K562 (cell line): ENCODE measurements around the gene LRRC43. TPM values are rescaled to one million over a fixed set of nuclear protein-coding genes. Genes with fewer than 3 reads are reported as not detected.

Experiments used
- ATAC-seq: fragments of 200-7000 bp; cut with Tn5 transposase; 3 replicates; pipeline ENCODE4 v1.9.1; 2020; ENCODE audit warnings: moderate library complexity
- BruUV-seq: library from RNA; stranded (reverse); fragments of 400-500 nt; replicated peaks from 2 replicates; lab custom pipeline; 2021; lab: Mats Ljungman, UMichigan
- CTCF ChIA-PET: fragments of 300-600 bp; formaldehyde crosslinking; extraction: SDS; loops from one replicate; lab custom pipeline; 2021; ENCODE audit warnings: low intra/inter-chr PET ratio; lab: Yijun Ruan, JAX
- POLR2A ChIA-PET: fragments of 300-600, 350-650 bp; sonication (Branson Sonifier 250); formaldehyde crosslinking; extraction: SDS; loops from one replicate; lab custom pipeline; 2021; ENCODE audit warnings: antibody characterized with exemption, inconsistent platforms; lab: Yijun Ruan, JAX
- DNase-seq, 4 experiments: peaks; one replicate each; pipeline versions ENCODE4 v3.0.0 to v3.0.0-alpha.2; 2011 to 2018; ENCODE audit warnings: low spot score in 3 of 4, mixed read lengths in 3 of 4; ENCODE audit errors: extremely low read depth in 1 of 4
- FAIRE-seq: peaks from 2 replicates; lab custom pipeline; 2011; peaks lifted over from hg19 to GRCh38; lab: Jason Lieb, UNC
- H2AFZ ChIP-seq: 2 replicates; pipeline ENCODE4 v1.6.0; 2011; ENCODE audit warnings: low read depth, low read length, control low read depth, inconsistent platforms
- H3K27ac ChIP-seq: fragments of 200-600 bp; 3 replicates; pipeline ENCODE4 v1.8.0; 2011; ENCODE audit warnings: low read depth, mild to moderate bottlenecking, control low read depth, inconsistent platforms, low read length, moderate library complexity, mixed read lengths; ENCODE audit errors: extremely low read depth
- H3K27me3 ChIP-seq, 2 experiments: fragments of 300-600 bp in 1 of 2; 2 replicates in 1 of 2; 3 replicates in 1 of 2; pipeline versions ENCODE4 v1.6.0 to v1.8.0; 2011; ENCODE audit warnings: inconsistent platforms in 2 of 2, low read length in 2 of 2, mild to moderate bottlenecking in 1 of 2, mixed read lengths in 1 of 2, moderate library complexity in 1 of 2; ENCODE audit not compliant: control insufficient read depth in 2 of 2, insufficient read depth in 2 of 2
- H3K36me3 ChIP-seq: fragments of 300-600 bp; 3 replicates; pipeline ENCODE4 v1.8.0; 2011; ENCODE audit warnings: mild to moderate bottlenecking, low read length, inconsistent platforms; ENCODE audit not compliant: control insufficient read depth, insufficient read depth
- H3K4me1 ChIP-seq, 2 experiments: fragments of 200-600 bp in 1 of 2; replicated peaks in 1 of 2; 2 replicates in 1 of 2; 3 replicates in 1 of 2; pipeline versions ENCODE4 v1.5.1 to v1.8.0; 2011; ENCODE audit warnings: inconsistent platforms in 2 of 2, low read length in 2 of 2, mild to moderate bottlenecking in 1 of 2, mixed read lengths in 1 of 2, moderate library complexity in 1 of 2; ENCODE audit not compliant: control insufficient read depth in 2 of 2, insufficient read depth in 2 of 2
- H3K4me2 ChIP-seq: 2 replicates; pipeline ENCODE4 v1.6.1; 2011; ENCODE audit warnings: low read length, control low read depth, inconsistent platforms, mixed read lengths; ENCODE audit not compliant: insufficient read depth
- H3K4me3 ChIP-seq: fragments of 200-600 bp; sonication (generic), shearing (Covaris generic); 2 replicates; pipeline ENCODE4 v1.5.1; 2016; ENCODE audit warnings: control low read depth, inconsistent platforms
- H3K79me2 ChIP-seq: fragments of 200-600 bp; 3 replicates; pipeline ENCODE4 v1.8.0; 2011; ENCODE audit warnings: low read length, inconsistent platforms; ENCODE audit not compliant: control insufficient read depth, insufficient read depth
- H3K9ac ChIP-seq, 2 experiments: 2 replicates each; pipeline versions ENCODE4 v1.6.0 to v1.6.1; 2011; ENCODE audit warnings: low read depth in 2 of 2, low read length in 2 of 2, control low read depth in 1 of 2, inconsistent platforms in 1 of 2, mild to moderate bottlenecking in 1 of 2, mixed read lengths in 1 of 2; ENCODE audit not compliant: insufficient read depth in 1 of 2
- H3K9me1 ChIP-seq: one replicate; pipeline ENCODE4 v1.6.0; 2011; ENCODE audit warnings: inconsistent platforms, mild to moderate bottlenecking, low read length, moderate library complexity; ENCODE audit not compliant: control insufficient read depth, insufficient read depth
- H3K9me3 ChIP-seq: replicated peaks from 2 replicates; pipeline ENCODE4 v1.5.1; 2011; ENCODE audit warnings: low read depth, low read length, inconsistent platforms; ENCODE audit not compliant: control insufficient read depth, insufficient read depth
- H4K20me1 ChIP-seq: replicated peaks from 2 replicates; pipeline ENCODE4 v1.6.1; 2011; ENCODE audit warnings: low read length, inconsistent platforms, mixed read lengths; ENCODE audit not compliant: control insufficient read depth, insufficient read depth
- CBFA2T3 ChIP-seq: fragments of 450-650 bp; IDR thresholded peaks from 2 replicates; pipeline ENCODE4 v1.6.1; 2017
- ELF1 ChIP-seq: fragments of 200-800 bp; sonication (Bioruptor generic); IDR thresholded peaks from 2 replicates; pipeline ENCODE4 v1.6.1; 2016; ENCODE audit warnings: missing genetic modification characterization, missing compliant biosample characterization
- HDAC1 ChIP-seq, 2 experiments: fragments of 450-650 bp; IDR thresholded peaks; 2 replicates each; pipeline ENCODE4 v1.6.1; 2016 to 2017; ENCODE audit warnings: inconsistent platforms in 1 of 2, mild to moderate bottlenecking in 1 of 2, moderate library complexity in 1 of 2
- POLR2B ChIP-seq: fragments of 450-650 bp; IDR thresholded peaks from 2 replicates; pipeline ENCODE4 v1.6.1; 2018; ENCODE audit warnings: low read depth; ENCODE audit not compliant: partially characterized antibody
- RBM39 ChIP-seq: fragments of 200-400 bp; formaldehyde crosslinking; optimal IDR thresholded peaks from 2 replicates; pipeline ENCODE3; 2018; ENCODE audit warnings: low read depth, low read length
- ZC3H8 ChIP-seq: fragments of 450-650 bp; IDR thresholded peaks from 2 replicates; pipeline ENCODE4 v1.6.1; 2017
- ZNF551 ChIP-seq: fragments of 250-450 bp; sonication (Bioruptor Pico); IDR thresholded peaks from 2 replicates; pipeline ENCODE4 v1.5.0; 2021; ENCODE audit warnings: mild to moderate bottlenecking, moderate library complexity
- ZSCAN32 ChIP-seq: fragments of 450-650 bp; formaldehyde crosslinking; IDR thresholded peaks from 2 replicates; pipeline ENCODE4 v1.4.0; 2020; ENCODE audit warnings: mild to moderate bottlenecking, moderate library complexity
- WGBS: fragments of 100-300 bp; shearing (Covaris generic); methylation state at CpG from one replicate; pipeline ENCODE4 v1.1.6; 2016; ENCODE audit warnings: low coverage, mixed read lengths; ENCODE audit not compliant: insufficient coverage; ENCODE audit errors: missing lambda C conversion rate; 5-methylcytosine and 5-hydroxymethylcytosine counted together
- in situ Hi-C: fragments of 300-500 bp; cut with MboI; formaldehyde crosslinking; loops from 4 replicates; pipeline ENCODE4 v1.15.0; 2018; ENCODE audit warnings: inconsistent platforms, mixed read lengths
- intact Hi-C: fragments of 100-400 bp; cut with micrococcal nuclease; formaldehyde crosslinking; loops from 2 replicates; pipeline ENCODE4 v1.14.2; 2022
- polyA plus RNA-seq, 8 experiments: library from polyadenylated mRNA; depleted of rRNA in 4 of 8; stranded (reverse) in 5 of 8; unstranded in 3 of 8; fragments of >200 nt; fragmentation: Nextera tagmentation in 2 of 8; fragmentation: Illumina TruSeq in 1 of 8; extraction: Ambion mirVana in 2 of 8; extraction: Trizol in 1 of 8; gene quantifications; 2 replicates each; pipeline versions ENCODE4 v1.2.1 to v1.2.3, GENCODE V29; 2011 to 2014; ENCODE audit warnings: inconsistent platforms in 1 of 8, missing spikeins in 1 of 8
- small RNA-seq: library from RNA; depleted of rRNA; stranded (forward); fragments of <200 nt; gene quantifications from one replicate; pipeline ENCODE3, GENCODE V24; 2014
- total RNA-seq, 7 experiments: library from RNA; depleted of rRNA in 6 of 7; stranded (reverse); fragments of >200 nt in 6 of 7; fragmentation: Illumina TruSeq in 2 of 7; extraction: Trizol in 2 of 7; gene quantifications; 2 replicates each; pipeline versions ENCODE4 v1.2.1 to v1.2.3, GENCODE V29; 2011 to 2021; ENCODE audit warnings: low replicate concordance in 1 of 7

The LRRC43 gene
- total and polyA plus RNA-seq, 9 of the 15 experiments (the other 6 are each of a cell fraction or from before 2014, with no cell fraction given): 0.19 TPM; not detected in 8

DNA sequence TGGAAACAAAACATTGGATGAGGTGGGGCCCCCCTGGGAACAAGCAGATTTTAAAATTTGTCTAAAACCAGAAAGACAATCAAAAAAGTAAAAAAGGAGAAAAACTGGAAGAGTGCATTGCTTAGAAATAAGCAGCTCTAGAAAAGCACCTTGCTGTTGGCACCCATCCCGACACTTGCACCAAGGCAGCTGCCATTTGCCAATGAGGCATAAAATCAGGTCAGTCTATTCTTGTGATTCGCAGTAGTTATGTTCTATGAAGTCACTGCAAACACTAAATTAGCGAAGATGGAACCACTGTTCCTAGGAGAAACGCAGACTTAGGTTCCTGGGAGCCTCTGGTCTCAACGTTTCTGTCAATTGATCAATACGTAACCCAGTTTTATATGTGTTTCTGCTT is 67.1 kb downstream of the LRRC43 start:
- no peaks in the 10 kb centered on the region for H3K27me3 ChIP-seq
- no peaks in the 10 kb centered on the region for H3K9me1 ChIP-seq
- no peaks in the 10 kb centered on the region for H3K9me3 ChIP-seq
- H3K9ac ChIP-seq: no peak overlapping the region
- no peaks in the 10 kb centered on the region for H4K20me1 ChIP-seq
- H3K4me1 ChIP-seq: peaks cover 0 to under 1% of the 10 kb centered on the region in 2 experiments; a peak in 2 of 5 replicates
- BruUV-seq: no TSS peak
- DNase-seq: no peak
- H3K4me3 ChIP-seq: no peak overlapping the region
- ChIA-PET CTCF (no interaction called here), POLR2A (interaction anchor here (1.0 kb wide), 1 partner anchor 8 kb away, joined by 4 read pairs; no protein-coding TSS in a partner anchor)
- no peak overlapping the region for H3K4me2 ChIP-seq
- TF ChIP-seq ZC3H8 (no peak), CBFA2T3 (no peak), ZNF551 (no peak)
- H3K79me2 ChIP-seq: no peaks in the 10 kb centered on the region
- no peak overlapping the region for H2AFZ ChIP-seq
- intact Hi-C loops (no loop called here), in situ Hi-C loops (no loop called here)
- 90% methylated on average over 6 of the region's 6 CpGs for WGBS
- no peak for ATAC-seq
- H3K36me3 ChIP-seq: peaks cover 33% of the 10 kb centered on the region
- FAIRE-seq: no peak
- H3K27ac ChIP-seq: no peak overlapping the region

DNA sequence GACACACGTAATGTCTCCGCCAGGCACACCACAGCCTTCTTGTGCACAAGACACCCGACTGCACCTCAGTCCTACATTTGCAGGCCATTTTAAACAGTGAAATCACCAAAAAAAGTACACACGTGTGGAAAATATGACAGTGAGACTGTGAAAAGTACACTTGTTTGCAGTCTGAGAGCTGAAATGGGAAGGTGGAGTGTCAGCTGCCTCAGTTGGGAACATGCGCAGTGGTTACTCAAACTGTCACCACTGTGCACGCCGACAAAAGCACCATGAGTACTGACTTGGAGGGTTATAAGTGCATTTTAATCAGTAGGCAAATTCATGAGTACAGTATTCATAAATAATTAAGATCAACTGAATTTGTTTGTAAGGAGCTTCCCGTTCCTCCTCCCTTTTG is 67.6 kb downstream of the LRRC43 start:
- Histone ChIP-seq H4K20me1 (no peaks in the 10 kb centered on the region), H3K27ac (no peak overlapping the region), H3K9me1 (no peaks in the 10 kb centered on the region), H3K4me3 (no peak overlapping the region), H3K4me2 (no peak overlapping the region)
- no peak for FAIRE-seq
- intact Hi-C loops: no loop called here
- WGBS: 91% methylated on average over 8 of the region's 8 CpGs
- POLR2A ChIA-PET: interaction anchor here (0.7 to 1.0 kb wide), 3 partner anchors 8 to 34 kb away, joined by 3 to 4 read pairs (median 4); no protein-coding TSS in a partner anchor
- TF ChIP-seq HDAC1 (IDR thresholded peaks at IDR 0.05) (no peak), ZSCAN32 (CRISPR knock-in tag) (no peak), POLR2B (no peak), RBM39 (no peak), ELF1 (tag) (no peak)
- TF ChIP-seq, all 486 proteins: peak for 0
- peaks cover 35% of the 10 kb centered on the region for H3K36me3 ChIP-seq
- H3K27me3 ChIP-seq: no peaks in the 10 kb centered on the region
- BruUV-seq: no TSS peak
- CTCF ChIA-PET: no interaction called here
- H3K9ac ChIP-seq: no peak overlapping the region
- in situ Hi-C loops: no loop called here
- ATAC-seq: no peak
- no peaks in the 10 kb centered on the region for H3K4me1 ChIP-seq
- DNase-seq: no peak
- no peak overlapping the region for H2AFZ ChIP-seq
- H3K9me3 ChIP-seq: no peaks in the 10 kb centered on the region
- no peaks in the 10 kb centered on the region for H3K79me2 ChIP-seq

Small RNAs within 50 kb of the gene (small RNA-seq; reads per million reads assigned to genes)
- gene DIABLO: 2.2 reads per million, percentile 83 among the genes with 10 or more reads in this experiment

Other genes starting within 250 kb of the LRRC43 start
- gene BCL7A, start 161.2 kb upstream of the LRRC43 start, total RNA-seq (2014; rRNA removed): 16.1 and 23.1 TPM in 2 replicates
- 11.0 and 13.6 TPM in 2 replicates for gene BCL7A, start 161.2 kb upstream of the LRRC43 start, total RNA-seq (2014; rRNA removed; fragmentation: Illumina TruSeq; extraction: Trizol)
- gene BCL7A, start 161.2 kb upstream of the LRRC43 start, total RNA-seq (2015; rRNA removed; fragmentation: Illumina TruSeq; extraction: Trizol): 14.9 TPM in 2 replicates
- 19.9 and 21.9 TPM in 2 replicates for gene BCL7A, start 161.2 kb upstream of the LRRC43 start, total RNA-seq (2021)
- gene BCL7A, start 161.2 kb upstream of the LRRC43 start, polyA plus RNA-seq (2011; rRNA removed): 11.2 and 11.5 TPM in 2 replicates
- 19.5 and 20.1 TPM in 2 replicates for gene BCL7A, start 161.2 kb upstream of the LRRC43 start, polyA plus RNA-seq (2014; fragmentation: Illumina TruSeq; extraction: Trizol)
- gene BCL7A, start 161.2 kb upstream of the LRRC43 start, polyA plus RNA-seq (2014; fragmentation: Nextera tagmentation; extraction: Ambion mirVana): under 1 TPM; 0.25 to 0.30 TPM
- gene BCL7A, start 161.2 kb upstream of the LRRC43 start, polyA plus RNA-seq (2014; rRNA removed): 16.8 and 17.1 TPM in 2 replicates
- 14.7 and 36.9 TPM in 2 replicates for gene MLXIP, start 104.4 kb upstream of the LRRC43 start, total RNA-seq (2014; rRNA removed)
- 13.8 and 18.1 TPM in 2 replicates for gene MLXIP, start 104.4 kb upstream of the LRRC43 start, total RNA-seq (2014; rRNA removed; fragmentation: Illumina TruSeq; extraction: Trizol)
- 25.8 and 28.9 TPM in 2 replicates for gene MLXIP, start 104.4 kb upstream of the LRRC43 start, total RNA-seq (2015; rRNA removed; fragmentation: Illumina TruSeq; extraction: Trizol)
- 65.8 and 66.3 TPM in 2 replicates for gene MLXIP, start 104.4 kb upstream of the LRRC43 start, total RNA-seq (2021)
- gene MLXIP, start 104.4 kb upstream of the LRRC43 start, polyA plus RNA-seq (2011; rRNA removed): 14.4 and 20.7 TPM in 2 replicates
- 40.7 and 46.7 TPM in 2 replicates for gene MLXIP, start 104.4 kb upstream of the LRRC43 start, polyA plus RNA-seq (2014; fragmentation: Illumina TruSeq; extraction: Trizol)
- gene MLXIP, start 104.4 kb upstream of the LRRC43 start, polyA plus RNA-seq (2014; fragmentation: Nextera tagmentation; extraction: Ambion mirVana): 1 to 10 TPM; 2.2 to 3.8 TPM
- gene MLXIP, start 104.4 kb upstream of the LRRC43 start, polyA plus RNA-seq (2014; rRNA removed): 26.0 and 26.5 TPM in 2 replicates
- not detected in 2 replicates for gene IL31, start 8.9 kb upstream of the LRRC43 start, total RNA-seq (2014; rRNA removed)
- gene IL31, start 8.9 kb upstream of the LRRC43 start, total RNA-seq (2014; rRNA removed; fragmentation: Illumina TruSeq; extraction: Trizol): not detected in 2 replicates
- not detected in 2 replicates for gene IL31, start 8.9 kb upstream of the LRRC43 start, total RNA-seq (2015; rRNA removed; fragmentation: Illumina TruSeq; extraction: Trizol)
- not detected in 2 replicates for gene IL31, start 8.9 kb upstream of the LRRC43 start, total RNA-seq (2021)
- not detected in 2 replicates for gene IL31, start 8.9 kb upstream of the LRRC43 start, polyA plus RNA-seq (2011; rRNA removed)
- not detected in 2 replicates for gene IL31, start 8.9 kb upstream of the LRRC43 start, polyA plus RNA-seq (2014; fragmentation: Illumina TruSeq; extraction: Trizol)
- not detected for gene IL31, start 8.9 kb upstream of the LRRC43 start, polyA plus RNA-seq (2014; fragmentation: Nextera tagmentation; extraction: Ambion mirVana)
- not detected in 2 replicates for gene IL31, start 8.9 kb upstream of the LRRC43 start, polyA plus RNA-seq (2014; rRNA removed)
- 1.1 TPM in 2 replicates for gene B3GNT4, start 20.6 kb downstream of the LRRC43 start, total RNA-seq (2014; rRNA removed)
- gene B3GNT4, start 20.6 kb downstream of the LRRC43 start, total RNA-seq (2014; rRNA removed; fragmentation: Illumina TruSeq; extraction: Trizol): 0.61 and 1.3 TPM in 2 replicates
- gene B3GNT4, start 20.6 kb downstream of the LRRC43 start, total RNA-seq (2015; rRNA removed; fragmentation: Illumina TruSeq; extraction: Trizol): 0.54 and 1.1 TPM in 2 replicates
- 1.6 and 2.2 TPM in 2 replicates for gene B3GNT4, start 20.6 kb downstream of the LRRC43 start, total RNA-seq (2021)
- 1.6 and 4.1 TPM in 2 replicates for gene B3GNT4, start 20.6 kb downstream of the LRRC43 start, polyA plus RNA-seq (2011; rRNA removed)
- gene B3GNT4, start 20.6 kb downstream of the LRRC43 start, polyA plus RNA-seq (2014; fragmentation: Illumina TruSeq; extraction: Trizol): 1.9 and 3.2 TPM in 2 replicates
- gene B3GNT4, start 20.6 kb downstream of the LRRC43 start, polyA plus RNA-seq (2014; fragmentation: Nextera tagmentation; extraction: Ambion mirVana): under 1 TPM; 0.17 to 0.34 TPM
- gene B3GNT4, start 20.6 kb downstream of the LRRC43 start, polyA plus RNA-seq (2014; rRNA removed): 1.5 and 1.6 TPM in 2 replicates
- gene DIABLO, start 42.9 kb downstream of the LRRC43 start, total RNA-seq (2014; rRNA removed): 83.6 and 90.0 TPM in 2 replicates
- 86.3 and 88.3 TPM in 2 replicates for gene DIABLO, start 42.9 kb downstream of the LRRC43 start, total RNA-seq (2014; rRNA removed; fragmentation: Illumina TruSeq; extraction: Trizol)
- 80.4 and 86.2 TPM in 2 replicates for gene DIABLO, start 42.9 kb downstream of the LRRC43 start, total RNA-seq (2015; rRNA removed; fragmentation: Illumina TruSeq; extraction: Trizol)
- gene DIABLO, start 42.9 kb downstream of the LRRC43 start, total RNA-seq (2021): 79.3 and 80.1 TPM in 2 replicates
- gene DIABLO, start 42.9 kb downstream of the LRRC43 start, polyA plus RNA-seq (2011; rRNA removed): 48.8 and 51.5 TPM in 2 replicates
- 93.2 and 101 TPM in 2 replicates for gene DIABLO, start 42.9 kb downstream of the LRRC43 start, polyA plus RNA-seq (2014; fragmentation: Illumina TruSeq; extraction: Trizol)
- gene DIABLO, start 42.9 kb downstream of the LRRC43 start, polyA plus RNA-seq (2014; fragmentation: Nextera tagmentation; extraction: Ambion mirVana): 10 to 100 TPM; 37.3 to 57.9 TPM
- gene DIABLO, start 42.9 kb downstream of the LRRC43 start, polyA plus RNA-seq (2014; rRNA removed): 72.4 and 75.4 TPM in 2 replicates
- 27.3 and 34.9 TPM in 2 replicates for gene VPS33A, start 83.4 kb downstream of the LRRC43 start, total RNA-seq (2014; rRNA removed)
- 27.0 and 31.3 TPM in 2 replicates for gene VPS33A, start 83.4 kb downstream of the LRRC43 start, total RNA-seq (2014; rRNA removed; fragmentation: Illumina TruSeq; extraction: Trizol)
- 25.0 and 25.3 TPM in 2 replicates for gene VPS33A, start 83.4 kb downstream of the LRRC43 start, total RNA-seq (2015; rRNA removed; fragmentation: Illumina TruSeq; extraction: Trizol)
- 33.4 and 34.3 TPM in 2 replicates for gene VPS33A, start 83.4 kb downstream of the LRRC43 start, total RNA-seq (2021)
- gene VPS33A, start 83.4 kb downstream of the LRRC43 start, polyA plus RNA-seq (2011; rRNA removed): 17.5 and 23.5 TPM in 2 replicates
- gene VPS33A, start 83.4 kb downstream of the LRRC43 start, polyA plus RNA-seq (2014; fragmentation: Illumina TruSeq; extraction: Trizol): 32.9 and 33.2 TPM in 2 replicates
- gene VPS33A, start 83.4 kb downstream of the LRRC43 start, polyA plus RNA-seq (2014; fragmentation: Nextera tagmentation; extraction: Ambion mirVana): 10 to 100 TPM; 10.6 to 14.9 TPM
- 23.0 and 23.6 TPM in 2 replicates for gene VPS33A, start 83.4 kb downstream of the LRRC43 start, polyA plus RNA-seq (2014; rRNA removed)
- gene CLIP1, start 239.5 kb downstream of the LRRC43 start, total RNA-seq (2014; rRNA removed): 19.7 and 20.1 TPM in 2 replicates
- gene CLIP1, start 239.5 kb downstream of the LRRC43 start, total RNA-seq (2014; rRNA removed; fragmentation: Illumina TruSeq; extraction: Trizol): 29.6 and 39.5 TPM in 2 replicates
- 33.3 and 33.9 TPM in 2 replicates for gene CLIP1, start 239.5 kb downstream of the LRRC43 start, total RNA-seq (2015; rRNA removed; fragmentation: Illumina TruSeq; extraction: Trizol)
- 24.9 and 27.8 TPM in 2 replicates for gene CLIP1, start 239.5 kb downstream of the LRRC43 start, total RNA-seq (2021)
- 31.9 and 34.5 TPM in 2 replicates for gene CLIP1, start 239.5 kb downstream of the LRRC43 start, polyA plus RNA-seq (2011; rRNA removed)
- gene CLIP1, start 239.5 kb downstream of the LRRC43 start, polyA plus RNA-seq (2014; fragmentation: Illumina TruSeq; extraction: Trizol): 27.3 and 27.6 TPM in 2 replicates
- gene CLIP1, start 239.5 kb downstream of the LRRC43 start, polyA plus RNA-seq (2014; fragmentation: Nextera tagmentation; extraction: Ambion mirVana): 1 to 10 TPM; 5.8 to 6.1 TPM
- 19.1 and 21.2 TPM in 2 replicates for gene CLIP1, start 239.5 kb downstream of the LRRC43 start, polyA plus RNA-seq (2014; rRNA removed)